ENCODE results near the gene IQCK. TPM values are rescaled to one million over a fixed set of nuclear protein-coding genes. Genes with fewer than 3 reads are reported as not detected.

The IQCK gene
- polyA plus RNA-seq, 1 experiment: 4.5 TPM

DNA sequence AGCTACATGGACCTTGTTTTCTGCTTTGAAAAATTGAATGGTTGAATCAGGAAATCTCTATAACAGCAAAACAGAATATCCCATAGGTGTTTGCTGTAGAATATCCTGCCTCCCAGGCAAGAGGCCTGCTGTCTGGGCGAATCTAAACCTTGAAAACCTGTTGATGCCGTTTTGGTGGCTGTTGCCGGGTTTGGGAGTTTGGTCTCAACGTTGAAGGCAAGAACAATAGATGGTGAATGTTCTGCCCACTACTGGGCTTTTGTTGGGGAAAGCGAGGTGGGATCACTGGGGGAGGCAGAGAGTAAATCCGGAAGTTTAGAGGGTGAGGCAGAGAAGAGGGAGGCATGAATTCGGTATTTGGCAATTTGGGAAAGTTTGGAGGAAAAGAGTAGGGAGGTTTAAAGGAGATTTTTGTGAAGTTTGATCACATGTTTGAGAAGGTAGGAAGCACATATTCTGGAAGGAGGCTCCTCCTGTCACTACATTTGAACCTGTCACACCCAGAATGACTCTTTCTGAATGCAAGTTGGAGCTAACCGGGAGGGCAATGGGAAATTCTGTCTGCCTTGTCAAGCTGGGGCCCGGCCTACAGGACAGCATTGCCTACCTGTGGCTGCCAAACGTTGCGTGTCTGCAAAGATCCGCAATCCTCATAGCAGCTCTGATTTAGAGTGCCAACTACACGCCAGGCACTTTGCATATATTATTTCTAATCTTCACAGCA lies 120.1 kb downstream of the IQCK start:
- CTCF ChIA-PET: no interaction called here
- Histone ChIP-seq H3K4me3 (ENCODE audit: low read depth, low read length) (no peak overlapping the region), H3K27me3 (ENCODE audit: control insufficient read depth, insufficient read depth, low read length) (no peaks in the 10 kb centered on the region), H3K36me3 (ENCODE audit: control insufficient read depth, insufficient read depth, low read length) (no peaks in the 10 kb centered on the region)
- POLR2A ChIA-PET: no interaction called here
- TF ChIP-seq CTCF (IDR thresholded peaks at IDR 0.05; ENCODE audit: insufficient read depth, low read depth, low read length): no peak
- DNase-seq (ENCODE audit: low read depth): no peak

- ChIA-PET POLR2A (no interaction called here), CTCF (no interaction called here)
- no peaks in the 10 kb centered on the region for H3K36me3 ChIP-seq (ENCODE audit: control insufficient read depth, insufficient read depth, low read length)
- TF ChIP-seq CTCF (IDR thresholded peaks at IDR 0.05; ENCODE audit: insufficient read depth, low read depth, low read length): no peak
- no peak overlapping the region for H3K4me3 ChIP-seq (ENCODE audit: low read depth, low read length)
- no peaks in the 10 kb centered on the region for H3K27me3 ChIP-seq (ENCODE audit: control insufficient read depth, insufficient read depth, low read length)
- DNase-seq (ENCODE audit: low read depth): no peak
Observed at GRCh38 chr16:19840524-19841110, 122.5 kb downstream of the IQCK start.

DNA sequence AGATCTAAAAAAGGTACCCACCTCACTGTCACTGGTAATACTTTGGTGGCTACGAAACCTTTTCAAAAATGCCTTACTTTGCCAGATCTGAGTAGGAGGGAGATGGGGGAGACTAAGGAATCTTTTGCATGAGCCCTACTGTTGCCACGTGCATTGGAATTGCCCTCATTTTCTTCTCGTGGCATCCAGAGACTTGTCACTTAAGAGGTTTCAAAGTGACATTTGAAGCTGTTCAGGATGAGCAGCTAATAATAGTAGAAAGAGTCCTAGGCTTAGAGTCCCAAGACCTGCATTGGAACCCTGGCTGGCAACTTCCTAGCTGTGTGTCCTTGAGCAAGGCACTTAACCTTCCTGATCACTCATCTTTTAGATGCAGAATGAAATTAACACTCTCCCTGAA lies 123.1 kb downstream of the IQCK start:
- H3K36me3 ChIP-seq (ENCODE audit: control insufficient read depth, insufficient read depth, low read length): no peaks in the 10 kb centered on the region
- TF ChIP-seq CTCF (IDR thresholded peaks at IDR 0.05; ENCODE audit: insufficient read depth, low read depth, low read length): no peak
- no peak overlapping the region for H3K4me3 ChIP-seq (ENCODE audit: low read depth, low read length)
- CTCF ChIA-PET: no interaction called here
- H3K27me3 ChIP-seq (ENCODE audit: control insufficient read depth, insufficient read depth, low read length): no peaks in the 10 kb centered on the region
- POLR2A ChIA-PET: no interaction called here
- no peak for DNase-seq (ENCODE audit: low read depth)

GRCh38 chr16:19842426-19843157 lies 124.5 kb downstream of the IQCK start:
- ChIA-PET CTCF (no interaction called here), POLR2A (no interaction called here)
- TF ChIP-seq CTCF (IDR thresholded peaks at IDR 0.05; ENCODE audit: insufficient read depth, low read depth, low read length): no peak
- no peaks in the 10 kb centered on the region for H3K27me3 ChIP-seq (ENCODE audit: control insufficient read depth, insufficient read depth, low read length)
- H3K4me3 ChIP-seq (ENCODE audit: low read depth, low read length): no peak overlapping the region
- no peaks in the 10 kb centered on the region for H3K36me3 ChIP-seq (ENCODE audit: control insufficient read depth, insufficient read depth, low read length)
- DNase-seq (ENCODE audit: low read depth): no peak

DNA sequence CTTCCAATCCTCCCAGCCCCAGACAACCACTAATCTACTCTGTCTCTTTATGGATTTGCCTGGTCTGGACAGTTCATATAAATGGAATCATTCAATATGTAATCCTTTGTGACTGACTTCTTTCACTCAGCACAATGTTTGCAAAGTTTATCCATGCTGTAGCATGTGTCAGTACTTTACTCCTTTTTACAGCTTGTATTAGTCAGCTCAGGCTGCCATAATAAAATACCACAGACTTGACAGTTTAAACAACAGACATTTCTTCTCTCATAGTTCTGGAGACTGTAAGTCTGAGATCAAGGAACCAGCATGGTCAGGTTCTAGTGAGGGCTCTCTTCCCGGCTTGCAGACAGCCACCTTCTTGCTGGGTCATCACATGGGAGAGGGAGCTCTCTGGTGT lies 125.3 kb downstream of the IQCK start:
- TF ChIP-seq CTCF (IDR thresholded peaks at IDR 0.05; ENCODE audit: insufficient read depth, low read depth, low read length): no peak
- ChIA-PET POLR2A (no interaction called here), CTCF (no interaction called here)
- Histone ChIP-seq H3K4me3 (ENCODE audit: low read depth, low read length) (no peak overlapping the region), H3K27me3 (ENCODE audit: control insufficient read depth, insufficient read depth, low read length) (no peaks in the 10 kb centered on the region), H3K36me3 (ENCODE audit: control insufficient read depth, insufficient read depth, low read length) (no peaks in the 10 kb centered on the region)
- DNase-seq (ENCODE audit: low read depth): no peak

All from BJ (cell line).